HCT116 (cell line): ENCODE measurements around the gene IGFBPL1. TPM values are rescaled to one million over a fixed set of nuclear protein-coding genes. Genes with fewer than 3 reads are reported as not detected.

Experiments used
- ATAC-seq: fragments of 200-7000 bp; cut with Tn5 transposase; 2 replicates; pipeline ENCODE4 v1.9.1; 2020; ENCODE audit warnings: mild to moderate bottlenecking, moderate library complexity
- BruUV-seq: library from RNA; stranded (reverse); fragments of 400-500 nt; replicated peaks from 2 replicates; lab custom pipeline; 2021; lab: Mats Ljungman, UMichigan
- CTCF ChIA-PET: fragments of 300-600 bp; sonication (Branson Sonifier 250); formaldehyde crosslinking; loops from one replicate; lab custom pipeline; 2021; ENCODE audit warnings: antibody characterized with exemption; lab: Charles Lee
- POLR2A ChIA-PET: fragments of 300-600, 350-600 bp; sonication (Branson Sonifier 250); formaldehyde crosslinking; loops from one replicate; lab custom pipeline; 2021; ENCODE audit warnings: antibody characterized with exemption; lab: Charles Lee
- RAD21 ChIA-PET, 2 experiments: fragments of 300-600 bp; sonication (Branson Sonifier 250); formaldehyde crosslinking; loops; one replicate each; lab custom pipeline; 2023; ENCODE audit warnings: low total read pairs in 2 of 2; ENCODE audit not compliant: uncharacterized antibody in 2 of 2, unreplicated experiment in 2 of 2, low non-redundant PET in 1 of 2; lab: Charles Lee
- DNase-seq: peaks from one replicate; pipeline ENCODE4 v3.0.0-alpha.2; 2010; ENCODE audit warnings: low read depth, low spot score
- H2AFZ ChIP-seq: fragments of 200-600 bp; shearing (Covaris generic), sonication (generic); 2 replicates; pipeline ENCODE4 v1.6.1; 2017; ENCODE audit warnings: low read depth, mixed run types, mixed read lengths, antibody characterized with exemption, low read length; ENCODE audit not compliant: poor library complexity, severe bottlenecking
- H3K27ac ChIP-seq: 2 replicates; pipeline ENCODE4 v1.5.1; 2012; ENCODE audit warnings: low read depth, low read length
- H3K27me3 ChIP-seq: fragments of 200-600 bp; sonication (generic); 2 replicates; pipeline ENCODE4 v1.6.1; 2016; ENCODE audit warnings: mixed run types, low read length, mixed read lengths; ENCODE audit not compliant: insufficient read depth
- H3K36me3 ChIP-seq, 2 experiments: fragments of 200-500 bp in 1 of 2; fragments of 200-600 bp in 1 of 2; sonication (Bioruptor generic) in 1 of 2; sonication (generic) in 1 of 2; 2 replicates each; pipeline versions ENCODE4 v1.5.1 to v1.6.1; 2014 to 2016; ENCODE audit warnings: low read length in 2 of 2, inconsistent platforms in 1 of 2, mixed read lengths in 1 of 2, mixed run types in 1 of 2; ENCODE audit not compliant: insufficient read depth in 2 of 2, control insufficient read depth in 1 of 2
- H3K4me1 ChIP-seq, 2 experiments: fragments of 200-600 bp in 1 of 2; sonication (generic) in 1 of 2; 2 replicates each; pipeline versions ENCODE4 v1.5.1 to v1.6.1; 2012 to 2017; ENCODE audit warnings: low read length in 2 of 2, inconsistent platforms in 1 of 2, mild to moderate bottlenecking in 1 of 2, mixed read lengths in 1 of 2, mixed run types in 1 of 2, moderate library complexity in 1 of 2; ENCODE audit not compliant: insufficient read depth in 2 of 2, control insufficient read depth in 1 of 2
- H3K4me2 ChIP-seq: fragments of 200-600 bp; sonication (generic); 2 replicates; pipeline ENCODE4 v1.6.1; 2017; ENCODE audit warnings: mixed run types, low read length, mixed read lengths
- H3K4me3 ChIP-seq, 2 experiments: fragments of 200-600 bp in 1 of 2; sonication (generic) in 1 of 2; replicated peaks in 1 of 2; 2 replicates each; pipeline ENCODE4 v1.5.1; 2011 to 2016; ENCODE audit warnings: low read length in 2 of 2, control low read depth in 1 of 2, low read depth in 1 of 2, mild to moderate bottlenecking in 1 of 2, mixed read lengths in 1 of 2, mixed run types in 1 of 2
- H3K79me2 ChIP-seq: fragments of 200-600 bp; sonication (generic); 2 replicates; pipeline ENCODE4 v1.6.1; 2017; ENCODE audit warnings: mild to moderate bottlenecking, mixed run types, low read length, moderate library complexity, mixed read lengths; ENCODE audit not compliant: insufficient read depth
- H3K9ac ChIP-seq: fragments of 200-600 bp; sonication (generic); 2 replicates; pipeline ENCODE4 v1.6.1; 2016; ENCODE audit warnings: low read length, mixed read lengths
- H3K9me2 ChIP-seq: fragments of 200-600 bp; sonication (generic), shearing (Covaris generic); 2 replicates; pipeline ENCODE4 v1.6.1; 2017; ENCODE audit warnings: mixed run types, mild to moderate bottlenecking, moderate library complexity; ENCODE audit not compliant: insufficient read depth
- H3K9me3 ChIP-seq, 2 experiments: fragments of 200-500 bp in 1 of 2; fragments of 200-600 bp in 1 of 2; sonication (Bioruptor generic) in 1 of 2; sonication (generic) in 1 of 2; 2 replicates each; pipeline ENCODE4 v1.6.1; 2014 to 2017; ENCODE audit warnings: low read length in 2 of 2, mixed read lengths in 2 of 2, inconsistent platforms in 1 of 2, low read depth in 1 of 2, mild to moderate bottlenecking in 1 of 2, mixed run types in 1 of 2, moderate library complexity in 1 of 2; ENCODE audit not compliant: control insufficient read depth in 1 of 2, insufficient read depth in 1 of 2
- H4K20me1 ChIP-seq: fragments of 200-600 bp; sonication (generic), shearing (Covaris generic); 2 replicates; pipeline ENCODE4 v1.6.1; 2017; ENCODE audit warnings: mixed run types, mild to moderate bottlenecking, moderate library complexity; ENCODE audit not compliant: insufficient read depth
- CEBPB ChIP-seq: IDR thresholded peaks from 2 replicates; pipeline ENCODE4 v1.6.1; 2012; ENCODE audit warnings: low read depth
- POLR2A ChIP-seq: IDR thresholded peaks from 2 replicates; pipeline ENCODE4 v1.7.0; 2011; ENCODE audit warnings: borderline replicate concordance; ENCODE audit not compliant: insufficient read depth, insufficient read length; ENCODE audit errors: extremely low read depth
- REST ChIP-seq: IDR thresholded peaks from 2 replicates; pipeline ENCODE4 v1.6.1; 2012; ENCODE audit warnings: low read depth
- TCF7L2 ChIP-seq: IDR thresholded peaks from 2 replicates; pipeline ENCODE4 v1.7.0; 2011; ENCODE audit warnings: borderline replicate concordance, inconsistent platforms; ENCODE audit not compliant: insufficient read depth, insufficient read length; ENCODE audit errors: extremely low read depth
- YY1 ChIP-seq: IDR thresholded peaks from 2 replicates; pipeline ENCODE4 v1.6.1; 2011; ENCODE audit warnings: low read length, low read depth, moderate library complexity, mild to moderate bottlenecking; ENCODE audit not compliant: insufficient replicate concordance; ENCODE audit errors: extremely low read depth
- ZFX ChIP-seq: fragments of 450-650 bp; IDR thresholded peaks from 2 replicates; pipeline ENCODE4 v1.6.1; 2017
- ZNF274 ChIP-seq: fragments of 200-500 bp; sonication (Bioruptor generic); IDR thresholded peaks from 2 replicates; pipeline ENCODE4 v1.6.1; 2014; ENCODE audit warnings: mild to moderate bottlenecking, low read depth, low read length, inconsistent platforms
- intact Hi-C: fragments of 100-400 bp; cut with micrococcal nuclease; formaldehyde crosslinking; loops from 2 replicates; pipeline ENCODE4 v1.10.0; 2022
- total RNA-seq: library from RNA; stranded (reverse); gene quantifications from one replicate; pipeline ENCODE4 v1.2.1, GENCODE V29; 2021; ENCODE audit not compliant: unreplicated experiment
- TF ChIP-seq, protein P1 (sequence below): IDR thresholded peaks from 2 replicates; pipeline ENCODE4 v1.6.1; 2012

The IGFBPL1 gene
- total RNA-seq, 1 experiment from 2014 or later: not detected

DNA sequence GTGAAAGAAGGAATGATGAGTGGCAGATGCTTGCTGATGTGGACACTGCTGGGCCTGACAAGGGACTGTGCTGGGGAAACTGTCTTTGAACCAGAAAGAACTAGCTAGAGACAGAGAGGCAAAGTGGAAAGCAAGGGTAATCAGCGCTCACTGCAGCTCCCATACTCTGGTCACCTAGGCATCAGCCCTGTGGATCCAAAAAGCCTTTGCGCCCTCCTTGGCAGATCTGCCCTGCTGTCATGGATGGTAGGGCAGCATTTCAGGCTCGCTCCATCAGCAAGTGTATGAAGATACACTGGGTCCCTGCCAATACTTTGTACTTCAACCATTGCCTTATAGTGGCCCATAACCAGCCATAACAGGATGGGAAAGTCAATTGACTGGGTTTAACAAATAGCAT lies 38.4 kb downstream of the IGFBPL1 start:
- Histone ChIP-seq H3K9ac (no peak overlapping the region), H3K9me2 (no peaks in the 10 kb centered on the region), H3K36me3 (no peaks in the 10 kb centered on the region), H3K27ac (no peak overlapping the region), H3K9me3 (peaks cover 4 to 5% of the 10 kb centered on the region in 2 experiments; a peak in 1 of 4 replicates), H4K20me1 (no peaks in the 10 kb centered on the region), H2AFZ (no peak overlapping the region), H3K27me3 (no peaks in the 10 kb centered on the region), H3K4me2 (no peak overlapping the region), H3K79me2 (no peaks in the 10 kb centered on the region), H3K4me1 (no peaks in the 10 kb centered on the region; a peak in 1 of 4 replicates), H3K4me3 (no peak overlapping the region)
- ChIA-PET RAD21 (no interaction called here), POLR2A (no interaction called here), CTCF (no interaction called here)
- no peak for ATAC-seq
- no peak for DNase-seq
- intact Hi-C loops: no loop called here
- no peak for TF ChIP-seq YY1
- TF ChIP-seq POLR2A: no peak
- TF ChIP-seq REST: no peak
- no TSS peak for BruUV-seq

DNA sequence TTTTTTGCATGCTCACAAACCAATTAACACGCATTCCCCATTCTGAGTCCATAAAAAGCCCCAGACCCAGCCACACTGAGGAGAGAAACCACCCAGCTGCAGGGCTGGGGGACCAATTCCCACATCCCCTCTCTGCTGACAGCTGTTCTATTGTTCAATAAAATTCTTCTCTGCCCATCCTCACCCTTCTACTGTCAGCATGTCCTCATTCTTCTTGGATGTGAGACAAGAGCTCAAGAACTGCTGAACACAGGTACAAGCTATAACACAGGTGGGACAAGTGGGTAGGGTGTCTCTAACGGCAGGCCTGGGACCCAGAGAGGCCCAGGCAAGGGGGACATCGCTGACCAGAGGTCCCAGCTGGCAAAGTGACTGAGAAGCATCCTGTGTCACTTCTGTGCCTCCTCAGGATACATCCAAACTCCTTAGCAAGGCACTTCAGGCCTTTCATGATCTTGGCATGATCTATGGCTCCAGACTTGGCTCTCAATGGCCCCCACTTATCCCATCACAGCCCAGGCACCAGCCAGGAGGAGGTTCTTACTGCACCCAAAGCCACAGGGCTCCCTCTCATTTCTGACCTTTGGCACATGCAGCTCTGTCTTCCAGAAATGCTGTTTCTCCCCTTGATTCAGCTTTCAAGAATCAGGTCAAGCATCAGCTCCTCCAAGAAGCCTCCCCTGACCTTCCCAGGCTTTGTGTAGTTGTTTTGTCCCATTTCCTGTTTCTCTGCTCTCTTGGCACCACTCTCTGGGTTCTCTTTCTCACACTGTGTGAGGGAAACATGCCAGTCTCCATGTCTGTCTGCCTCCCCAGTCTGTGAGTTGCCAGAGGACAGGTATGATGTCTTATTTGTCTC lies 39.0 kb downstream of the IGFBPL1 start:
- BruUV-seq: no TSS peak
- ATAC-seq (no peak), DNase-seq (no peak)
- no peak overlapping the region for H3K4me2 ChIP-seq
- POLR2A ChIA-PET: interaction anchor here (0.6 kb wide), 1 partner anchor 935 kb away, joined by 3 read pairs; no protein-coding TSS in a partner anchor
- H4K20me1 ChIP-seq: no peaks in the 10 kb centered on the region
- H2AFZ ChIP-seq: no peak overlapping the region
- TF ChIP-seq CEBPB: no peak
- TF ChIP-seq TCF7L2: no peak
- TF ChIP-seq ZFX: no peak
- TF ChIP-seq, protein P1, sequence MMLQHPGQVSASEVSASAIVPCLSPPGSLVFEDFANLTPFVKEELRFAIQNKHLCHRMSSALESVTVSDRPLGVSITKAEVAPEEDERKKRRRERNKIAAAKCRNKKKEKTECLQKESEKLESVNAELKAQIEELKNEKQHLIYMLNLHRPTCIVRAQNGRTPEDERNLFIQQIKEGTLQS: no peak
- TF ChIP-seq ZNF274: no peak
- no peaks in the 10 kb centered on the region; a peak in 1 of 4 replicates for H3K4me1 ChIP-seq
- H3K9me2 ChIP-seq: no peaks in the 10 kb centered on the region
- CTCF ChIA-PET: no interaction called here
- peaks cover 4 to 5% of the 10 kb centered on the region in 2 experiments; a peak in 1 of 4 replicates for H3K9me3 ChIP-seq
- H3K27ac ChIP-seq: no peak overlapping the region
- H3K79me2 ChIP-seq: no peaks in the 10 kb centered on the region
- no peak overlapping the region for H3K4me3 ChIP-seq
- H3K27me3 ChIP-seq: no peaks in the 10 kb centered on the region
- RAD21 ChIA-PET: no interaction called here
- intact Hi-C loops: no loop called here
- no peak overlapping the region for H3K9ac ChIP-seq
- H3K36me3 ChIP-seq: no peaks in the 10 kb centered on the region
